GM19239 (cell line): ENCODE results near the gene ATP2B2.

Experiments
- DNase-seq: peaks from one replicate; pipeline ENCODE4 v3.0.0; 2011; ENCODE audit warnings: low spot score; ENCODE audit not compliant: insufficient read length
- FAIRE-seq: peaks from 2 replicates; lab custom pipeline; 2011; peaks lifted over from hg19 to GRCh38; lab: Jason Lieb, UNC

Gene ATP2B2

GRCh38 chr3:10456981-10457380, 48.4 kb downstream of the ATP2B2 start:
- DNase-seq, result no peak
- FAIRE-seq, result no peak

GRCh38 chr3:10455545-10455914, 49.9 kb downstream of the ATP2B2 start:
- DNase-seq (no peak), FAIRE-seq (no peak)

- DNase-seq (no peak), FAIRE-seq (no peak)
Observed at GRCh38 chr3:10454907-10455544, 50.4 kb downstream of the ATP2B2 start.

- FAIRE-seq (no peak), DNase-seq (no peak)
Observed at GRCh38 chr3:10453431-10454163, 51.8 kb downstream of the ATP2B2 start.

GRCh38 chr3:10450494-10451440, 54.6 kb downstream of the ATP2B2 start:
- FAIRE-seq, result no peak
- no peak for DNase-seq

GRCh38 chr3:10449436-10449835, 56.0 kb downstream of the ATP2B2 start:
- FAIRE-seq, result no peak
- no peak for DNase-seq

- FAIRE-seq, result no peak
- no peak for DNase-seq
Observed at GRCh38 chr3:10448544-10448943, 56.8 kb downstream of the ATP2B2 start.

- DNase-seq (no peak), FAIRE-seq (no peak)
Observed at GRCh38 chr3:10447527-10448260, 57.7 kb downstream of the ATP2B2 start.

- no peak for DNase-seq
- no peak for FAIRE-seq
Observed at GRCh38 chr3:10447110-10447509, 58.3 kb downstream of the ATP2B2 start.

- FAIRE-seq, result no peak
- DNase-seq, result no peak
Observed at GRCh38 chr3:10445561-10446175, 59.7 kb downstream of the ATP2B2 start.

GRCh38 chr3:10444511-10444910, 60.9 kb downstream of the ATP2B2 start:
- no peak for DNase-seq
- FAIRE-seq, result no peak

- no peak for DNase-seq
- no peak for FAIRE-seq
Observed at GRCh38 chr3:10444110-10444429, 61.3 kb downstream of the ATP2B2 start.

GRCh38 chr3:10443272-10444109, 61.9 kb downstream of the ATP2B2 start:
- DNase-seq (no peak), FAIRE-seq (no peak)

- DNase-seq (no peak), FAIRE-seq (no peak)
Observed at GRCh38 chr3:10442151-10442795, 63.1 kb downstream of the ATP2B2 start.

- no peak for DNase-seq
- no peak for FAIRE-seq
Observed at GRCh38 chr3:10440684-10441083, 64.7 kb downstream of the ATP2B2 start.

- no peak for FAIRE-seq
- no peak for DNase-seq
Observed at GRCh38 chr3:10438902-10439610, 66.3 kb downstream of the ATP2B2 start.

GRCh38 chr3:10437995-10438901, 67.1 kb downstream of the ATP2B2 start:
- DNase-seq (no peak), FAIRE-seq (no peak)
